H9 (cell line): ENCODE data around the gene ITGA11. TPM values are rescaled to one million over a fixed set of nuclear protein-coding genes. Genes with fewer than 3 reads are reported as not detected.

ENCODE experiments used
- DNase-seq: peaks from one replicate; pipeline ENCODE4 v3.0.0-alpha.2; 2017
- H2AFZ ChIP-seq: one replicate; pipeline ENCODE4 v1.6.1; 2013; ENCODE audit warnings: mild to moderate bottlenecking, low read length, control low read depth, moderate library complexity
- H2AK5ac ChIP-seq: 2 replicates; pipeline ENCODE4 v1.6.1; 2013; ENCODE audit warnings: low read length, control low read depth, mixed read lengths; ENCODE audit not compliant: insufficient read length
- H2BK120ac ChIP-seq: one replicate; pipeline ENCODE4 v1.6.1; 2013; ENCODE audit warnings: low read depth, mild to moderate bottlenecking, low read length, control low read depth, inconsistent platforms; ENCODE audit not compliant: poor library complexity, severe bottlenecking
- H2BK12ac ChIP-seq: 2 replicates; pipeline ENCODE4 v1.6.1; 2013; ENCODE audit warnings: low read length, control low read depth, mixed read lengths, low read depth; ENCODE audit not compliant: insufficient read length
- H2BK15ac ChIP-seq: 2 replicates; pipeline ENCODE4 v1.6.1; 2013; ENCODE audit warnings: low read depth, low read length, control low read depth
- H2BK20ac ChIP-seq: one replicate; pipeline ENCODE4 v1.6.1; 2013; ENCODE audit warnings: low read depth, mild to moderate bottlenecking, low read length, control low read depth, inconsistent platforms; ENCODE audit not compliant: poor library complexity, severe bottlenecking
- H2BK5ac ChIP-seq: 2 replicates; pipeline ENCODE4 v1.6.1; 2013; ENCODE audit warnings: low read length, control low read depth, mixed read lengths; ENCODE audit not compliant: insufficient read length
- H3K14ac ChIP-seq: 2 replicates; pipeline ENCODE4 v1.6.1; 2013; ENCODE audit warnings: low read length, control low read depth; ENCODE audit not compliant: insufficient read depth
- H3K18ac ChIP-seq: 2 replicates; pipeline ENCODE4 v1.6.1; 2013; ENCODE audit warnings: low read depth, mild to moderate bottlenecking, mixed read lengths, low read length, control low read depth; ENCODE audit not compliant: insufficient read length
- H3K23ac ChIP-seq: 2 replicates; pipeline ENCODE4 v1.6.1; 2013; ENCODE audit warnings: low read length, control low read depth, mixed read lengths, low read depth; ENCODE audit not compliant: insufficient read length
- H3K23me2 ChIP-seq: 2 replicates; pipeline ENCODE4 v1.6.1; 2013; ENCODE audit warnings: low read depth, mild to moderate bottlenecking, mixed read lengths, low read length, control low read depth; ENCODE audit not compliant: insufficient read length, poor library complexity, severe bottlenecking
- H3K27ac ChIP-seq: 2 replicates; pipeline ENCODE4 v1.5.1; 2013; ENCODE audit warnings: low read length, control low read depth, mixed read lengths, low read depth; ENCODE audit not compliant: insufficient read length
- H3K27me3 ChIP-seq: 2 replicates; pipeline ENCODE4 v1.6.1; 2013; ENCODE audit warnings: low read length, control low read depth, inconsistent platforms; ENCODE audit not compliant: insufficient read depth
- H3K4ac ChIP-seq: 2 replicates; pipeline ENCODE4 v1.6.1; 2013; ENCODE audit warnings: low read depth, mild to moderate bottlenecking, control low read depth, inconsistent platforms, low read length, moderate library complexity
- H3K4me1 ChIP-seq: 2 replicates; pipeline ENCODE4 v1.6.1; 2013; ENCODE audit warnings: low read length, control low read depth, inconsistent platforms; ENCODE audit not compliant: insufficient read depth
- H3K4me2 ChIP-seq: 2 replicates; pipeline ENCODE4 v1.6.1; 2013; ENCODE audit warnings: low read length, control low read depth, mixed read lengths; ENCODE audit not compliant: insufficient read length, insufficient read depth
- H3K56ac ChIP-seq: 2 replicates; pipeline ENCODE4 v1.6.1; 2013; ENCODE audit warnings: low read depth, mild to moderate bottlenecking, mixed read lengths, low read length, control low read depth; ENCODE audit not compliant: insufficient read length
- H3K79me1 ChIP-seq: 2 replicates; pipeline ENCODE4 v1.6.1; 2013; ENCODE audit warnings: low read depth, mild to moderate bottlenecking, moderate library complexity, low read length, control low read depth, inconsistent platforms; ENCODE audit not compliant: insufficient read depth, poor library complexity, severe bottlenecking
- H3K79me2 ChIP-seq: 2 replicates; pipeline ENCODE4 v1.6.1; 2013; ENCODE audit warnings: low read length, control low read depth, inconsistent platforms; ENCODE audit not compliant: insufficient read depth
- H3K9ac ChIP-seq: 2 replicates; pipeline ENCODE4 v1.6.1; 2013; ENCODE audit warnings: low read length, control low read depth, mixed read lengths; ENCODE audit not compliant: insufficient read length; ENCODE audit errors: extremely low read depth
- H3K9me3 ChIP-seq: one replicate; pipeline ENCODE4 v1.6.1; 2013; ENCODE audit warnings: low read depth, low read length, inconsistent platforms; ENCODE audit not compliant: control insufficient read depth
- H3T11ph ChIP-seq: one replicate; pipeline ENCODE4 v1.6.1; 2013; ENCODE audit warnings: mild to moderate bottlenecking, low read length, control low read depth, inconsistent platforms
- H4K20me1 ChIP-seq: one replicate; pipeline ENCODE4 v1.6.1; 2013; ENCODE audit not compliant: control insufficient read depth, insufficient read length, insufficient read depth
- H4K5ac ChIP-seq: 2 replicates; pipeline ENCODE4 v1.6.1; 2013; ENCODE audit warnings: low read depth, mild to moderate bottlenecking, mixed read lengths, low read length, control low read depth; ENCODE audit not compliant: insufficient read length
- H4K8ac ChIP-seq: replicated peaks from 2 replicates; pipeline ENCODE4 v1.6.1; 2013; ENCODE audit warnings: low read length, control low read depth, mixed read lengths, low read depth; ENCODE audit not compliant: insufficient read length
- H4K91ac ChIP-seq: 2 replicates; pipeline ENCODE4 v1.6.1; 2013; ENCODE audit warnings: low read depth, mild to moderate bottlenecking, moderate library complexity, mixed read lengths, low read length, control low read depth; ENCODE audit not compliant: insufficient read length
- H3K27ac Mint-ChIP-seq, 3 experiments: 2 replicates in 2 of 3; 3 replicates in 1 of 3; pipeline ENCODE4 v1.8.0; 2020 to 2021; ENCODE audit warnings: mixed read lengths in 3 of 3, mild to moderate bottlenecking in 1 of 3, moderate library complexity in 1 of 3
- H3K27me3 Mint-ChIP-seq: 2 replicates; pipeline ENCODE4 v1.8.0; 2021; ENCODE audit warnings: low read depth, mild to moderate bottlenecking, moderate library complexity, mixed read lengths
- H3K36me3 Mint-ChIP-seq, 3 experiments: 2 replicates in 2 of 3; 3 replicates in 1 of 3; pipeline ENCODE4 v1.8.0; 2020 to 2021; ENCODE audit warnings: low read depth in 3 of 3, mixed read lengths in 3 of 3; ENCODE audit not compliant: insufficient read depth in 1 of 3
- H3K4me1 Mint-ChIP-seq, 2 experiments: 2 replicates each; pipeline ENCODE4 v1.8.0; 2020; ENCODE audit warnings: mixed read lengths in 2 of 2
- H3K4me3 Mint-ChIP-seq, 2 experiments: 2 replicates in 1 of 2; 3 replicates in 1 of 2; pipeline ENCODE4 v1.8.0; 2020 to 2021; ENCODE audit warnings: mild to moderate bottlenecking in 2 of 2, mixed read lengths in 2 of 2, moderate library complexity in 1 of 2
- H3K9me3 Mint-ChIP-seq, 2 experiments: 2 replicates in 1 of 2; 3 replicates in 1 of 2; pipeline ENCODE4 v1.8.0; 2020; ENCODE audit warnings: mild to moderate bottlenecking in 2 of 2, mixed read lengths in 2 of 2, moderate library complexity in 1 of 2
- WGBS: extraction: QIAGEN DNeasy Blood & Tissue Kit; methylation state at CpG from one replicate; pipeline ENCODE4 v1.1.7; 2013; ENCODE audit warnings: missing lambda C conversion rate, low lambda C conversion rate, mixed read lengths; ENCODE audit not compliant: insufficient read length; ENCODE audit errors: extremely low coverage; 5-methylcytosine and 5-hydroxymethylcytosine counted together
- total RNA-seq: library from RNA; stranded (reverse); gene quantifications from 2 replicates; pipeline ENCODE4 v1.2.1, GENCODE V29; 2021
- TF ChIP-seq, protein P1 (sequence below): fragments of 200-600 bp; sonication (generic); conservative IDR thresholded peaks from 3 replicates; pipeline ENCODE4 v1.8.0; 2021; ENCODE audit warnings: antibody characterized with exemption, mild to moderate bottlenecking

ITGA11 gene
- total RNA-seq, 1 experiment from 2014 or later = 0.07 TPM

DNA sequence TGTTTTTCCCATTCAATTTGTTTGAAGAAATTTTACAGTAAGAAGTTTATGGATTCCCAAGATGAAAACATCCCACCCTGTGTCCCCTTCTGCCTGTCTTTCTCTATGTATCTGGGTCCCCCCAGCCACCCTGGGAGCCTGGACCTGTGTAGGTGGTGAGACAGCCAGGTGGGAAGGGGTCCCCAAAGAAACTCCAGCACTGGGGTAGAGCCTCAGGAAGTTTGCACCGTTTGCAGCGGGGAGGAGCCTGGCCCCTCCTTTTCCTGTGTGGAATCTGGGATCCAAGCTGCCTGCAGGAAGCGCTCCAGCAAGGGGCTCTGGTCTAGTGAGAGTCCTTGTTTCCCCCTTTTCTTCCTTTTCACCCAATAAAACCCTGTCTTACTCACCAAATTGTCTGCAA is 49.4 kb upstream of the ITGA11 start:
- no peak overlapping the region for H3K23ac ChIP-seq
- H3K4me3 Mint-ChIP-seq = no peak overlapping the region
- TF ChIP-seq, protein P1, sequence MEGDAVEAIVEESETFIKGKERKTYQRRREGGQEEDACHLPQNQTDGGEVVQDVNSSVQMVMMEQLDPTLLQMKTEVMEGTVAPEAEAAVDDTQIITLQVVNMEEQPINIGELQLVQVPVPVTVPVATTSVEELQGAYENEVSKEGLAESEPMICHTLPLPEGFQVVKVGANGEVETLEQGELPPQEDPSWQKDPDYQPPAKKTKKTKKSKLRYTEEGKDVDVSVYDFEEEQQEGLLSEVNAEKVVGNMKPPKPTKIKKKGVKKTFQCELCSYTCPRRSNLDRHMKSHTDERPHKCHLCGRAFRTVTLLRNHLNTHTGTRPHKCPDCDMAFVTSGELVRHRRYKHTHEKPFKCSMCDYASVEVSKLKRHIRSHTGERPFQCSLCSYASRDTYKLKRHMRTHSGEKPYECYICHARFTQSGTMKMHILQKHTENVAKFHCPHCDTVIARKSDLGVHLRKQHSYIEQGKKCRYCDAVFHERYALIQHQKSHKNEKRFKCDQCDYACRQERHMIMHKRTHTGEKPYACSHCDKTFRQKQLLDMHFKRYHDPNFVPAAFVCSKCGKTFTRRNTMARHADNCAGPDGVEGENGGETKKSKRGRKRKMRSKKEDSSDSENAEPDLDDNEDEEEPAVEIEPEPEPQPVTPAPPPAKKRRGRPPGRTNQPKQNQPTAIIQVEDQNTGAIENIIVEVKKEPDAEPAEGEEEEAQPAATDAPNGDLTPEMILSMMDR = no peak

More for the DNA sequence above, 49.4 kb upstream of the ITGA11 start:
- no peak overlapping the region for H2BK5ac ChIP-seq
- no peak overlapping the region for H3K14ac ChIP-seq
- WGBS = no CpG with 5 or more reads among the region's 3 CpGs
- H3K79me2 ChIP-seq = no peaks in the 10 kb centered on the region
- no peak overlapping the region for H3K27ac ChIP-seq
- no peaks in the 10 kb centered on the region for H3K79me1 ChIP-seq
- H3T11ph ChIP-seq = no peak overlapping the region
- H3K4me1 Mint-ChIP-seq = peaks cover 7% of the 10 kb centered on the region in 2 experiments
- H3K23me2 ChIP-seq = no peaks in the 10 kb centered on the region
- no peaks in the 10 kb centered on the region for H4K20me1 ChIP-seq
- no peak overlapping the region for H3K18ac ChIP-seq
- H3K4me1 ChIP-seq = peaks cover 4% of the 10 kb centered on the region; the same call in 1 of the 2 replicates
- H2AFZ ChIP-seq = no peak overlapping the region
- H3K9ac ChIP-seq = no peak overlapping the region
- no peak overlapping the region for H4K8ac ChIP-seq
- no peak overlapping the region for H2BK20ac ChIP-seq
- H3K56ac ChIP-seq = no peak overlapping the region
- no peaks in the 10 kb centered on the region for H3K27me3 ChIP-seq
- no peak overlapping the region for H2BK12ac ChIP-seq
- H3K36me3 Mint-ChIP-seq = no peaks in the 10 kb centered on the region
- no peak overlapping the region for H2AK5ac ChIP-seq
- no peak overlapping the region for H2BK15ac ChIP-seq
- DNase-seq = no peak
- H3K9me3 Mint-ChIP-seq = no peaks in the 10 kb centered on the region
- H3K4ac ChIP-seq = no peak overlapping the region
- H3K4me2 ChIP-seq = no peak overlapping the region
- no peak overlapping the region for H4K5ac ChIP-seq
- no peak overlapping the region for H3K27ac Mint-ChIP-seq
- no peaks in the 10 kb centered on the region for H3K9me3 ChIP-seq
- H3K27me3 Mint-ChIP-seq = peaks cover 6% of the 10 kb centered on the region
- no peak overlapping the region for H2BK120ac ChIP-seq
- H4K91ac ChIP-seq = no peak overlapping the region
